Neural progenitor cell (in vitro differentiated cells): ENCODE results near the gene GRIN3B.

Source experiments
- EZH2 ChIP-seq: fragments of 200-600 bp; sonication (generic); IDR thresholded peaks from 2 replicates; pipeline ENCODE4 v1.6.1; 2017; ENCODE audit warnings: antibody characterized with exemption, mild to moderate bottlenecking, moderate library complexity
- EZH2phosphoT487 ChIP-seq: fragments of 200-600 bp; sonication (generic); IDR thresholded peaks from 2 replicates; pipeline ENCODE4 v1.6.1; 2017; ENCODE audit warnings: antibody characterized with exemption
- TF ChIP-seq, protein P1 (sequence below): fragments of 200-600 bp; sonication (generic); IDR thresholded peaks from 2 replicates; pipeline ENCODE4 v1.5.1; 2017; ENCODE audit warnings: antibody characterized with exemption, mild to moderate bottlenecking

DNA sequence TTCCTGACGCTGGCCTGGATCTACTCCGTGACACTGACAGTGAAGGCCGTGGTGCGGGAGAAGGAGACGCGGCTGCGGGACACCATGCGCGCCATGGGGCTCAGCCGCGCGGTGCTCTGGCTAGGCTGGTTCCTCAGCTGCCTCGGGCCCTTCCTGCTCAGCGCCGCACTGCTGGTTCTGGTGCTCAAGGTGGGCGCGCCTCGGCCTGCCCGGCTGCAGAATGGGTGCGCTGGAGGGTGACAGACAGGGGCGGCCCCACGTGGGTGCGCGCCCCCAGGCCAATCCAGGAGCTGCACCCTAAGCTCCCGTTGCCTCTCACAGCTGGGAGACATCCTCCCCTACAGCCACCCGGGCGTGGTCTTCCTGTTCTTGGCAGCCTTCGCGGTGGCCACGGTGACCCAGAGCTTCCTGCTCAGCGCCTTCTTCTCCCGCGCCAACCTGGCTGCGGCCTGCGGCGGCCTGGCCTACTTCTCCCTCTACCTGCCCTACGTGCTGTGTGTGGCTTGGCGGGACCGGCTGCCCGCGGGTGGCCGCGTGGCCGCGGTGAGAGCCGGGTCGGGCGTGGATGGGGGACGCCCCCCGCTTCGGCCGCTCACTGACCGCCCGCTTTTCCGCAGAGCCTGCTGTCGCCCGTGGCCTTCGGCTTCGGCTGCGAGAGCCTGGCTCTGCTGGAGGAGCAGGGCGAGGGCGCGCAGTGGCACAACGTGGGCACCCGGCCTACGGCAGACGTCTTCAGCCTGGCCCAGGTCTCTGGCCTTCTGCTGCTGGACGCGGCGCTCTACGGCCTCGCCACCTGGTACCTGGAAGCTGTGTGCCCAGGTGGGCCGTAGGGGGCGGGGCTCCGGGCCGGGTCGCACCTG lies 46.8 kb downstream of the GRIN3B start:
- TF ChIP-seq, protein P1, sequence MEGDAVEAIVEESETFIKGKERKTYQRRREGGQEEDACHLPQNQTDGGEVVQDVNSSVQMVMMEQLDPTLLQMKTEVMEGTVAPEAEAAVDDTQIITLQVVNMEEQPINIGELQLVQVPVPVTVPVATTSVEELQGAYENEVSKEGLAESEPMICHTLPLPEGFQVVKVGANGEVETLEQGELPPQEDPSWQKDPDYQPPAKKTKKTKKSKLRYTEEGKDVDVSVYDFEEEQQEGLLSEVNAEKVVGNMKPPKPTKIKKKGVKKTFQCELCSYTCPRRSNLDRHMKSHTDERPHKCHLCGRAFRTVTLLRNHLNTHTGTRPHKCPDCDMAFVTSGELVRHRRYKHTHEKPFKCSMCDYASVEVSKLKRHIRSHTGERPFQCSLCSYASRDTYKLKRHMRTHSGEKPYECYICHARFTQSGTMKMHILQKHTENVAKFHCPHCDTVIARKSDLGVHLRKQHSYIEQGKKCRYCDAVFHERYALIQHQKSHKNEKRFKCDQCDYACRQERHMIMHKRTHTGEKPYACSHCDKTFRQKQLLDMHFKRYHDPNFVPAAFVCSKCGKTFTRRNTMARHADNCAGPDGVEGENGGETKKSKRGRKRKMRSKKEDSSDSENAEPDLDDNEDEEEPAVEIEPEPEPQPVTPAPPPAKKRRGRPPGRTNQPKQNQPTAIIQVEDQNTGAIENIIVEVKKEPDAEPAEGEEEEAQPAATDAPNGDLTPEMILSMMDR = no peak
- TF ChIP-seq EZH2 (no peak), EZH2phosphoT487 (no peak)
